Measurements from ENCODE around the gene COX17.

DNA sequence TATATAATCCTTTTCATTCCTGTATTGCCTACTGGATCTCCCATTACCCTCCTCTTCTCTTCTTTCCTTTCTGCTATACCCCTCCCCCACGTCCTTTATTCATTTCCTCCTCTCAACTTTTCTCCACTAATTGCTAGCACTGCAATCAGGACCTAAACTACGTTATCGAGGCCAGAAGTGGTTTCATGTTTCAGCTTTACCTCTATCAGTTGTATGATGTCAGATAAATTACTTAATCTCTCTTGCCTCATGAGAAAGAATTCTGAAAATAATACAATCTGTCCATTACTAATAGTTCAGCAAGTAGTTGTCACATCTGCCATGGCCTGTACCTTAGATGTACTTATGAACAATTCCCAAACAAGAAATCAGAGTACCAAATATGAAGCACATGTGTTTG lies 27.4 kb downstream of the COX17 start:
- TF ChIP-seq, protein P1, sequence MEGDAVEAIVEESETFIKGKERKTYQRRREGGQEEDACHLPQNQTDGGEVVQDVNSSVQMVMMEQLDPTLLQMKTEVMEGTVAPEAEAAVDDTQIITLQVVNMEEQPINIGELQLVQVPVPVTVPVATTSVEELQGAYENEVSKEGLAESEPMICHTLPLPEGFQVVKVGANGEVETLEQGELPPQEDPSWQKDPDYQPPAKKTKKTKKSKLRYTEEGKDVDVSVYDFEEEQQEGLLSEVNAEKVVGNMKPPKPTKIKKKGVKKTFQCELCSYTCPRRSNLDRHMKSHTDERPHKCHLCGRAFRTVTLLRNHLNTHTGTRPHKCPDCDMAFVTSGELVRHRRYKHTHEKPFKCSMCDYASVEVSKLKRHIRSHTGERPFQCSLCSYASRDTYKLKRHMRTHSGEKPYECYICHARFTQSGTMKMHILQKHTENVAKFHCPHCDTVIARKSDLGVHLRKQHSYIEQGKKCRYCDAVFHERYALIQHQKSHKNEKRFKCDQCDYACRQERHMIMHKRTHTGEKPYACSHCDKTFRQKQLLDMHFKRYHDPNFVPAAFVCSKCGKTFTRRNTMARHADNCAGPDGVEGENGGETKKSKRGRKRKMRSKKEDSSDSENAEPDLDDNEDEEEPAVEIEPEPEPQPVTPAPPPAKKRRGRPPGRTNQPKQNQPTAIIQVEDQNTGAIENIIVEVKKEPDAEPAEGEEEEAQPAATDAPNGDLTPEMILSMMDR (IDR thresholded peaks at IDR 0.05) = no peak
- TF ChIP-seq EP300 (IDR thresholded peaks at IDR 0.05) (no peak), POLR2A (IDR thresholded peaks at IDR 0.05) (no peak)
